Tibial nerve (tissue), 4 donors: ENCODE results near the gene FAM234A. TPM values are rescaled to one million over a fixed set of nuclear protein-coding genes. Genes with fewer than 3 reads are reported as not detected.

Experiments used
- DNase-seq, 2 donors: peaks; one replicate each; pipeline ENCODE4 v3.0.0-alpha.2; 2019; ENCODE audit warnings: low spot score in 2 of 2
- H3K27ac ChIP-seq, 4 donors: fragments of 200-600 bp; sonication (generic) in 3 of 4; one replicate each; pipeline ENCODE4 v1.5.1; 2017 to 2019; ENCODE audit warnings: mild to moderate bottlenecking in 1 of 4
- H3K27me3 ChIP-seq, 2 donors: fragments of 200-600 bp; sonication (generic) in 1 of 2; one replicate each; pipeline versions ENCODE4 v1.5.1 to v1.6.0; 2017 to 2019
- H3K36me3 ChIP-seq, 3 donors: fragments of 200-600 bp; sonication (generic); one replicate each; pipeline ENCODE4 v1.5.1; 2018 to 2019
- H3K4me1 ChIP-seq, 4 donors: fragments of 200-600 bp; sonication (generic) in 3 of 4; one replicate each; pipeline ENCODE4 v1.5.1; 2017 to 2019
- H3K4me3 ChIP-seq, 4 donors: fragments of 200-600 bp; sonication (generic) in 3 of 4; one replicate each; pipeline ENCODE4 v1.5.1; 2017 to 2019; ENCODE audit warnings: mild to moderate bottlenecking in 1 of 4, moderate library complexity in 1 of 4
- H3K9me3 ChIP-seq, 4 donors: fragments of 200-600 bp; sonication (generic) in 3 of 4; one replicate each; pipeline ENCODE4 v1.5.1; 2017 to 2019
- CTCF ChIP-seq, 5 experiments: fragments of 200-600 bp in 3 of 5; fragments of 450-650 bp in 2 of 5; sonication (generic) in 3 of 5; IDR thresholded peaks; one replicate each; pipeline ENCODE4 v1.5.1; 2016 to 2019; ENCODE audit warnings: antibody characterized with exemption in 5 of 5, mild to moderate bottlenecking in 3 of 5, moderate library complexity in 2 of 5
- EP300 ChIP-seq, 2 donors: sonication (generic); formaldehyde crosslinking; IDR thresholded peaks; one replicate each; pipeline ENCODE4 v1.6.1; 2017; ENCODE audit warnings: antibody characterized with exemption in 2 of 2, mild to moderate bottlenecking in 1 of 2
- POLR2A ChIP-seq, 2 donors: fragments of 450-650 bp; IDR thresholded peaks; one replicate each; pipeline ENCODE4 v1.6.1; 2017; ENCODE audit warnings: antibody characterized with exemption in 2 of 2, mild to moderate bottlenecking in 2 of 2, moderate library complexity in 2 of 2
- WGBS, 2 donors: methylation state at CpG; one replicate each; pipeline ENCODE4 v1.1.5; 2018; 5-methylcytosine and 5-hydroxymethylcytosine counted together
- total RNA-seq, 4 donors: library from RNA; depleted of rRNA; stranded (reverse); fragments of >200 nt; gene quantifications; one replicate each; pipeline ENCODE4 v1.1.0, GENCODE V29; 2016

The FAM234A gene
- total RNA-seq, 4 donors from 2014 or later, result 73.5 to 192 (median 99.0) TPM

GRCh38 chr16:281660-282255 lies 47.1 kb downstream of the FAM234A start:
- Histone ChIP-seq H3K9me3 (no peaks in the 10 kb centered on the region), H3K4me1 (peaks cover 0 to 17% (median 7%) of the 10 kb centered on the region in 4 donors), H3K27ac (no peak overlapping the region), H3K27me3 (peaks cover 0 to 29% of the 10 kb centered on the region in 2 donors), H3K4me3 (no peak overlapping the region), H3K36me3 (peaks cover 0 to 23% (median 0%) of the 10 kb centered on the region in 3 donors)
- TF ChIP-seq POLR2A (IDR thresholded peaks at IDR 0.05) (no peak), EP300 (IDR thresholded peaks at IDR 0.05) (no peak), CTCF (IDR thresholded peaks at IDR 0.05) (no peak)
- 61 to 64% methylated on average over 4 to 21 of the region's 25 CpGs for WGBS, 2 donors
- no peak for DNase-seq

DNA sequence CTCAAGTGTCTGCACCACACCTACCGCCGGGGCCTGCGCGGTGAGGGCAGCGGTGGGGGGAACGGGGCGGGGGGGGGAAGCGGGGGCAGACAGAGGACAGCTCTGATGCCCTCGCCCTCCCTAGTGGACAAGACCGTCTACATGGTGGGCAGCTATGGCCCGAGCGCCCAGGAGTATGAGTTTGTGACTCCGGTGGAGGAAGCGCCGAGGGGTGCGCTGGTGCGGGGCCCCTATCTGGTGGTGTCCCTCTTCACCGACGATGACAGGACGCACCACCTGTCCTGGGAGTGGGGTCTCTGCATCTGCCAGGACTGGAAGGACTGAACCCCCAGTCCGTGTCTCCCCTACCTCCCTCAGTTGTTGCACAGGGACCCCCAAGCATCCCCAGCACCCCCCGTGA lies 47.9 kb downstream of the FAM234A start:
- Histone ChIP-seq H3K4me1 (peaks cover 0 to 17% (median 7%) of the 10 kb centered on the region in 4 donors), H3K27ac (no peak overlapping the region), H3K36me3 (peaks cover 0 to 30% (median 0%) of the 10 kb centered on the region in 3 donors), H3K9me3 (no peaks in the 10 kb centered on the region), H3K27me3 (peaks cover 0 to 29% of the 10 kb centered on the region in 2 donors), H3K4me3 (no peak overlapping the region)
- DNase-seq, result no peak
- TF ChIP-seq POLR2A (IDR thresholded peaks at IDR 0.05) (no peak), CTCF (IDR thresholded peaks at IDR 0.05) (no peak), EP300 (IDR thresholded peaks at IDR 0.05) (no peak)
- 77 to 87% methylated on average over 20 to 22 of the region's 22 CpGs for WGBS, 2 donors

DNA sequence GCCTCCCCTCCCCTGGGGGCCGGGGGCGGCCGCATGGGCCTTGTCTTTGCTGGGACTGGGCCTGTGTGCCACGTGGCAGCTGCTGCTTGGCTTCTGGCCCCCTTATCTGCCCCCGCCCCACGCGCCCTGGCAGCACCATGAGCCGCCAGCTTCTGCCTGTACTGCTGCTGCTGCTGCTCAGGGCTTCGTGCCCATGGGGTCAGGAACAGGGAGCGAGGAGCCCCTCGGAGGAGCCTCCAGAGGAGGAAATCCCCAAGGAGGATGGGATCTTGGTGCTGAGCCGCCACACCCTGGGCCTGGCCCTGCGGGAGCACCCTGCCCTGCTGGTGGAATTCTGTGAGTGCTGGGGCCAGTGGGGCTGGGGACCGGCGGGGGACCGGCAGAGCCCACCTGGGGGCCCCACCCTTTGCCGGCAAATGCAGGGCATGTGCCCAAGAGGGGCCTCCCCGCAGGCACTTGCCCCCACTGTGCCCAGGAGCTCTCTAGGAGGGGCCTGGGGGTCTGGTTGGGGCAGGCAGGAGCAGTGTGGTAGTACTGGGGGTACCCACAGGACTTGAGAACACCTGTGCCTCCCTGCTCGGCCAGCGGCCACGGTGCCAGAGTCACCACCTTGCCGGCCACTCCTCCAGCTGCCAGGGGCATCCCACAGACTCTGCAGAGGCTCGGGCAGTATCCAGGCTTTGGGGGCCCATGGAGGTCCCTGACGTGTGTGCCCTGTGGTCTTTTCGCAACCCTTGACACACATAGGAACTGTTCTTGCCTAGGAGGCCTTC lies 48.6 kb downstream of the FAM234A start, which contains the start of gene PDIA2:
PDIA2 (plus strand) TSS at position 132 of the 773 bp plus-strand sequence; CDS start at position 138, 6 bp downstream.
- WGBS, 2 donors, result 72 to 73% methylated on average over 14 to 21 of the region's 25 CpGs
- Histone ChIP-seq H3K4me1 (peaks cover 0 to 17% (median 7%) of the 10 kb centered on the region in 4 donors), H3K36me3 (peaks cover 0 to 37% (median 0%) of the 10 kb centered on the region in 3 donors), H3K4me3 (no peak within 1 kb of the TSS), H3K9me3 (no peaks in the 10 kb centered on the region), H3K27ac (no peak within 1 kb of the TSS), H3K27me3 (peaks cover 0 to 29% of the 10 kb centered on the region in 2 donors)
- DNase-seq, result no peak
- no peak for TF ChIP-seq POLR2A (IDR thresholded peaks at IDR 0.05)

GRCh38 chr16:284204-285120 lies 49.8 kb downstream of the FAM234A start:
- H3K9me3 ChIP-seq, result no peaks in the 10 kb centered on the region
- peaks cover 0 to 50% (median 9%) of the 10 kb centered on the region in 3 donors for H3K36me3 ChIP-seq
- H3K4me1 ChIP-seq, result peaks cover 0 to 17% (median 7%) of the 10 kb centered on the region in 4 donors
- no peak for DNase-seq
- peaks cover 0 to 29% of the 10 kb centered on the region in 2 donors for H3K27me3 ChIP-seq
- TF ChIP-seq CTCF (IDR thresholded peaks at IDR 0.05) (no peak), POLR2A (IDR thresholded peaks at IDR 0.05) (no peak), EP300 (IDR thresholded peaks at IDR 0.05) (no peak)
- no peak overlapping the region for H3K27ac ChIP-seq
- 91 to 94% methylated on average over 38 to 40 of the region's 52 CpGs for WGBS, 2 donors
- H3K4me3 ChIP-seq, result no peak overlapping the region
